MM.1S (cell line): ENCODE measurements around the gene COL7A1.

ENCODE experiments used
- CTCF ChIP-seq: fragments of 300-600 bp; sonication (generic); IDR thresholded peaks from 2 replicates; pipeline ENCODE4 v1.5.1; 2016; ENCODE audit warnings: antibody characterized with exemption, low read length, mixed read lengths
- EZH2phosphoT487 ChIP-seq: fragments of 300-600 bp; sonication (generic); IDR thresholded peaks from 2 replicates; pipeline ENCODE4 v1.6.1; 2018; ENCODE audit warnings: antibody characterized with exemption, low read length

GRCh38 chr3:48556796-48557626 is 38.1 kb downstream of the COL7A1 start, which contains the start of gene PFKFB4:
- TF ChIP-seq CTCF (no peak), EZH2phosphoT487 (no peak)
